ENCODE data around the gene ROPN1L. TPM values are rescaled to one million over a fixed set of nuclear protein-coding genes. Genes with fewer than 3 reads are reported as not detected.

Gene ROPN1L
- total and polyA plus RNA-seq, 2 of the 13 experiments (the other 11 are each of a cell fraction or from before 2014, with no cell fraction given), result not detected

GRCh38 chr5:10438301-10438700 is 3.4 kb upstream of the ROPN1L start (continued):
- TF ChIP-seq KIAA2018 (CRISPR knock-in tag; IDR thresholded peaks at IDR 0.05; ENCODE audit: borderline replicate concordance) (no peak), AKNA (CRISPR knock-in tag; IDR thresholded peaks at IDR 0.05; ENCODE audit: borderline replicate concordance) (no peak), GATAD1 (CRISPR knock-in tag; IDR thresholded peaks at IDR 0.05) (no peak), MAX (IDR thresholded peaks at IDR 0.05) (no peak), SMC3 (IDR thresholded peaks at IDR 0.05; ENCODE audit: low read length) (no peak)
